Renal cortical epithelial cell (primary cell): ENCODE results near the gene TNPO2. TPM values are rescaled to one million over a fixed set of nuclear protein-coding genes. Genes with fewer than 3 reads are reported as not detected.

Experiments
- total RNA-seq: library from RNA; depleted of rRNA; stranded (reverse); fragments of >200 nt; gene quantifications from 2 replicates; pipeline ENCODE4 v1.2.3, GENCODE V29; 2014

TNPO2 gene
- total RNA-seq, 1 donor from 2014 or later = 67.3 TPM

Other genes with a start within 250 kb of the TNPO2 start
- 5.2 and 8.1 TPM in 2 replicates for gene ZNF709, start 239.1 kb downstream of the TNPO2 start, total RNA-seq
- gene ZNF564, start 172.4 kb downstream of the TNPO2 start, total RNA-seq = 8.3 and 19.9 TPM in 2 replicates
- gene ZNF490, start 113.1 kb downstream of the TNPO2 start, total RNA-seq = 10.2 and 19.6 TPM in 2 replicates
- gene ZNF791, start 113.0 kb downstream of the TNPO2 start, total RNA-seq = 13.2 and 21.0 TPM in 2 replicates
- 72.1 and 92.0 TPM in 2 replicates for gene MAN2B1, start 57.2 kb downstream of the TNPO2 start, total RNA-seq
- 7.8 and 10.3 TPM in 2 replicates for gene WDR83, start 57.1 kb downstream of the TNPO2 start, total RNA-seq
- 42.8 and 49.1 TPM in 2 replicates for gene DHPS, start 42.1 kb downstream of the TNPO2 start, total RNA-seq
- gene GNG14, start 35.9 kb downstream of the TNPO2 start, total RNA-seq = not detected in 2 replicates
- gene FBXW9, start 27.3 kb downstream of the TNPO2 start, total RNA-seq = 10.4 and 13.1 TPM in 2 replicates
- 78.3 and 103 TPM in 2 replicates for gene TRIR, start 10.8 kb upstream of the TNPO2 start, total RNA-seq
- gene GET3, start 13.6 kb upstream of the TNPO2 start, total RNA-seq = 74.4 and 121 TPM in 2 replicates
- not detected in 2 replicates for gene BEST2, start 27.9 kb upstream of the TNPO2 start, total RNA-seq
- gene HOOK2, start 51.6 kb upstream of the TNPO2 start, total RNA-seq = 19.6 and 30.8 TPM in 2 replicates
- gene JUNB, start 67.6 kb upstream of the TNPO2 start, total RNA-seq = 120 and 130 TPM in 2 replicates
- gene PRDX2, start 77.9 kb upstream of the TNPO2 start, total RNA-seq = 215 and 236 TPM in 2 replicates
- gene THSD8, start 78.1 kb upstream of the TNPO2 start, total RNA-seq = not detected in 2 replicates
- 7.7 and 19.6 TPM in 2 replicates for gene RNASEH2A, start 82.7 kb upstream of the TNPO2 start, total RNA-seq
- gene RTBDN, start 110.6 kb upstream of the TNPO2 start, total RNA-seq = not detected in 2 replicates
- 0.20 and 0.52 TPM in 2 replicates for gene MAST1, start 114.6 kb upstream of the TNPO2 start, total RNA-seq
- 18.5 and 34.9 TPM in 2 replicates for gene DNASE2, start 157.5 kb upstream of the TNPO2 start, total RNA-seq
- gene KLF1, start 163.3 kb upstream of the TNPO2 start, total RNA-seq = not detected in 2 replicates
- 23.4 and 36.5 TPM in 2 replicates for gene GCDH, start 167.2 kb upstream of the TNPO2 start, total RNA-seq
- gene SYCE2, start 195.4 kb upstream of the TNPO2 start, total RNA-seq = not detected in 2 replicates
- 66.3 and 71.8 TPM in 2 replicates for gene FARSA, start 209.8 kb upstream of the TNPO2 start, total RNA-seq
- gene CALR, start 214.7 kb upstream of the TNPO2 start, total RNA-seq = 962 and 1,180 TPM in 2 replicates
- 33.0 and 50.2 TPM in 2 replicates for gene RAD23A, start 221.9 kb upstream of the TNPO2 start, total RNA-seq
- gene GADD45GIP1, start 233.3 kb upstream of the TNPO2 start, total RNA-seq = 10.3 and 20.0 TPM in 2 replicates
- gene DAND5, start 245.6 kb upstream of the TNPO2 start, total RNA-seq = 0.05 TPM in 1 of 2 replicates, not detected in the other